Gastroesophageal sphincter (tissue), 4 donors: Measurements from ENCODE around the gene CTNNA2. TPM values are rescaled to one million over a fixed set of nuclear protein-coding genes. Genes with fewer than 3 reads are reported as not detected.
A peak's percentile ranks its signal among the peaks of the same experiment; 100 is the strongest.

ENCODE experiments used
- ATAC-seq: fragments of 150-250 bp; one replicate; pipeline ENCODE4 v1.9.1; 2016; ENCODE audit warnings: mild to moderate bottlenecking, moderate library complexity
- H3K27ac ChIP-seq, 4 donors: fragments of 200-600 bp; sonication (generic) in 3 of 4; 1 replicate in 3 of 4; 2 replicates in 1 of 4; pipeline ENCODE4 v1.5.1; 2016 to 2019
- H3K27me3 ChIP-seq: fragments of 200-600 bp; sonication (generic); one replicate; pipeline ENCODE4 v1.5.1; 2019
- H3K36me3 ChIP-seq, 2 donors: fragments of 200-600 bp; sonication (generic); one replicate each; pipeline ENCODE4 v1.5.1; 2019; ENCODE audit warnings: control low read depth in 1 of 2
- H3K4me1 ChIP-seq, 3 donors: fragments of 200-600 bp; sonication (generic); 1 replicate in 2 of 3; 2 replicates in 1 of 3; pipeline ENCODE4 v1.5.1; 2016 to 2019; ENCODE audit warnings: control low read depth in 2 of 3
- H3K4me3 ChIP-seq, 2 donors: fragments of 200-600 bp; sonication (generic); one replicate each; pipeline ENCODE4 v1.5.1; 2019; ENCODE audit warnings: mild to moderate bottlenecking in 1 of 2, moderate library complexity in 1 of 2
- H3K9me3 ChIP-seq, 3 donors: fragments of 200-600 bp; sonication (generic); one replicate each; pipeline ENCODE4 v1.5.1; 2017 to 2019; ENCODE audit warnings: control low read depth in 2 of 3
- CTCF ChIP-seq, 4 experiments: fragments of 200-600 bp in 2 of 4; fragments of 450-650 bp in 2 of 4; sonication (generic) in 1 of 4; IDR thresholded peaks; one replicate each; pipeline ENCODE4 v1.5.1; 2017 to 2019; ENCODE audit warnings: antibody characterized with exemption in 4 of 4, mild to moderate bottlenecking in 2 of 4, moderate library complexity in 2 of 4
- EP300 ChIP-seq: sonication (generic); formaldehyde crosslinking; IDR thresholded peaks from one replicate; pipeline ENCODE4 v1.6.1; 2017; ENCODE audit warnings: antibody characterized with exemption, mild to moderate bottlenecking
- POLR2A ChIP-seq, 2 donors: fragments of 450-650 bp; IDR thresholded peaks; one replicate each; pipeline ENCODE4 v1.6.1; 2017; ENCODE audit warnings: antibody characterized with exemption in 2 of 2, mild to moderate bottlenecking in 2 of 2, moderate library complexity in 1 of 2
- POLR2AphosphoS5 ChIP-seq: sonication (generic); formaldehyde crosslinking; IDR thresholded peaks from one replicate; pipeline ENCODE4 v1.6.1; 2017; ENCODE audit warnings: antibody characterized with exemption
- WGBS, 2 donors: methylation state at CpG; one replicate each; pipeline ENCODE4 v1.1.5; 2018; ENCODE audit warnings: low coverage in 1 of 2; 5-methylcytosine and 5-hydroxymethylcytosine counted together
- total RNA-seq, 4 donors: library from RNA; depleted of rRNA; stranded (reverse); fragments of >200 nt; gene quantifications; one replicate each; pipeline ENCODE4 v1.1.0, GENCODE V29; 2016

The CTNNA2 gene
- total RNA-seq, 4 donors from 2014 or later = 0.15 to 4.2 (median 0.68) TPM

- no peak overlapping the region for H3K27ac ChIP-seq
- TF ChIP-seq EP300 = no peak
- peak; percentile 14 to 45 (median 20) for TF ChIP-seq CTCF (IDR thresholded peaks at IDR 0.05)
- H3K4me1 ChIP-seq = peaks cover 0 to 9% (median 0%) of the 10 kb centered on the region in 3 donors
- no peaks in the 10 kb centered on the region for H3K36me3 ChIP-seq
- ATAC-seq = no peak
- no peak overlapping the region for H3K4me3 ChIP-seq
- H3K9me3 ChIP-seq = no peaks in the 10 kb centered on the region
- peaks cover 11% of the 10 kb centered on the region for H3K27me3 ChIP-seq
Observed at GRCh38 chr2:80326214-80326613, 813.4 kb downstream of the CTNNA2 start.

- Histone ChIP-seq H3K9me3 (no peaks in the 10 kb centered on the region), H3K36me3 (no peaks in the 10 kb centered on the region), H3K27me3 (peaks cover 11% of the 10 kb centered on the region), H3K4me3 (no peak overlapping the region), H3K4me1 (peaks cover 0 to 9% (median 0%) of the 10 kb centered on the region in 3 donors), H3K27ac (no peak overlapping the region)
- TF ChIP-seq CTCF (IDR thresholded peaks at IDR 0.05) (no peak), EP300 (no peak), POLR2A (IDR thresholded peaks at IDR 0.05) (no peak), POLR2AphosphoS5 (no peak)
- WGBS, 2 donors = 82 to 90% methylated on average over 1 of the region's 1 CpG
- no peak for ATAC-seq
Observed at GRCh38 chr2:80326861-80327260, 814.0 kb downstream of the CTNNA2 start.

GRCh38 chr2:80328159-80328571, 815.3 kb downstream of the CTNNA2 start:
- Histone ChIP-seq H3K4me1 (peaks cover 0 to 9% (median 0%) of the 10 kb centered on the region in 3 donors), H3K4me3 (no peak overlapping the region), H3K9me3 (no peaks in the 10 kb centered on the region), H3K27ac (no peak overlapping the region), H3K36me3 (no peaks in the 10 kb centered on the region), H3K27me3 (peaks cover under 1% of the 10 kb centered on the region)
- TF ChIP-seq CTCF (IDR thresholded peaks at IDR 0.05) = no peak
- no peak for TF ChIP-seq POLR2AphosphoS5
- TF ChIP-seq EP300 = no peak
- TF ChIP-seq POLR2A (IDR thresholded peaks at IDR 0.05) = no peak
- WGBS, 2 donors = 60% methylated on average over 1 of the region's 1 CpG; no CpG with 5 or more reads in 1 of the 2 donors
- ATAC-seq = no peak

- no peak for ATAC-seq
- Histone ChIP-seq H3K27ac (no peak overlapping the region), H3K4me3 (no peak overlapping the region), H3K9me3 (no peaks in the 10 kb centered on the region), H3K4me1 (peaks cover 0 to 9% (median 0%) of the 10 kb centered on the region in 3 donors), H3K27me3 (no peaks in the 10 kb centered on the region), H3K36me3 (no peaks in the 10 kb centered on the region)
- TF ChIP-seq POLR2A (IDR thresholded peaks at IDR 0.05) (no peak), EP300 (no peak), CTCF (IDR thresholded peaks at IDR 0.05) (no peak), POLR2AphosphoS5 (no peak)
- WGBS, 2 donors = 83 to 88% methylated on average over 1 to 2 of the region's 5 CpGs
Observed at GRCh38 chr2:80329491-80329890, 816.6 kb downstream of the CTNNA2 start.

- H3K9me3 ChIP-seq = no peaks in the 10 kb centered on the region
Observed at GRCh38 chr2:80330527-80331450, 817.9 kb downstream of the CTNNA2 start.

More at GRCh38 chr2:80330527-80331450, 817.9 kb downstream of the CTNNA2 start:
- no peaks in the 10 kb centered on the region for H3K36me3 ChIP-seq
- whole genome bisulfite sequencing, 2 donors = 82% methylated on average over 6 to 13 of the region's 14 CpGs
- no peak overlapping the region for H3K27ac ChIP-seq
- no peak for ATAC-seq
- H3K4me1 ChIP-seq = peaks cover 0 to 9% (median 0%) of the 10 kb centered on the region in 3 donors
- H3K4me3 ChIP-seq = no peak overlapping the region
- TF ChIP-seq EP300 (no peak), CTCF (IDR thresholded peaks at IDR 0.05) (no peak), POLR2A (IDR thresholded peaks at IDR 0.05) (no peak), POLR2AphosphoS5 (no peak)
- no peaks in the 10 kb centered on the region for H3K27me3 ChIP-seq
